ENCODE results near the gene RTBDN. TPM values are rescaled to one million over a fixed set of nuclear protein-coding genes. Genes with fewer than 3 reads are reported as not detected.

RTBDN gene
- total RNA-seq, 1 experiment from 2014 or later = 25.1 TPM

DNA sequence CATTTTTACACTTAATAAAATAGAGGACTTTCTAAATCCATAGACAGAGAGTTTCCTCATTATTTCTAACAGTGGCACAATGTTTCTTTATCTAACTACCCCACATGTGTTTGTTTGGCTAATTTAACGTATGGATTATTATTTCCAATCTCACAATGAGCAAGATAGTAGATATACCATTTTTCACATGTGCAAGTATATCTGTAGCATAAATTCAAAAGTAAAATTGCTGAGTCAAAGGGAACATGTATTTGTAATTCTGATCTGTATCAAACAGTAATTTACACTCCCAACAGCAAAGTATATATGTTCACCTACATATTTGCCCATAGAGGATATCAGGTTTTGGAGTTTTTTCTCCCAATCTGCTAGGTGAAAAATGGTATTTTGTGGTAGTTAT, 22.3 kb upstream of the RTBDN start:
- Histone ChIP-seq H3K27me3 (ENCODE audit: insufficient read depth, low read length) (no peaks in the 10 kb centered on the region), H3K4me2 (ENCODE audit: low read length) (no peak overlapping the region), H3K9me2 (ENCODE audit: insufficient read depth) (no peaks in the 10 kb centered on the region), H3K79me2 (ENCODE audit: insufficient read depth, low read length) (no peaks in the 10 kb centered on the region), H3K9ac (ENCODE audit: low read length) (no peak overlapping the region), H3K9me3 (ENCODE audit: control insufficient read depth in 1 of 2, insufficient read depth in 1 of 2, low read depth in 1 of 2, low read length in 2 of 2) (no peaks in the 10 kb centered on the region), H3K4me1 (ENCODE audit: control insufficient read depth in 1 of 2, insufficient read depth in 2 of 2, low read length in 2 of 2) (no peaks in the 10 kb centered on the region), H3K27ac (ENCODE audit: low read depth, low read length) (no peak overlapping the region), H2AFZ (ENCODE audit: low read depth, low read length, poor library complexity, severe bottlenecking) (no peak overlapping the region), H3K4me3 (replicated peaks in 1 of 2; ENCODE audit: low read depth in 1 of 2, low read length in 2 of 2) (no peak overlapping the region), H3K36me3 (ENCODE audit: control insufficient read depth in 1 of 2, insufficient read depth in 2 of 2, low read length in 2 of 2) (peaks cover 13 to 15% of the 10 kb centered on the region in 2 experiments; a peak in 3 of 4 replicates), H4K20me1 (ENCODE audit: insufficient read depth) (no peaks in the 10 kb centered on the region)
- ATAC-seq = no peak
- ChIA-PET CTCF (interaction anchor here (1.3 kb wide), 1 partner anchor 9 kb away, joined by 3 read pairs; no protein-coding TSS in a partner anchor), RAD21 (ENCODE audit: low non-redundant PET in 1 of 2, low total read pairs in 2 of 2, uncharacterized antibody in 2 of 2, unreplicated experiment in 2 of 2) (no interaction called here), POLR2A (interaction anchor here (0.7 kb wide), 1 partner anchor 22 kb away, joined by 3 read pairs; the partner anchor contains the start of gene RTBDN)
- BruUV-seq (replicated peaks) = no TSS peak
- intact Hi-C loops (cut with micrococcal nuclease) = no loop called here
- no peak for DNase-seq (ENCODE audit: low read depth, low spot score)
- no peak for TF ChIP-seq RAD21 (IDR thresholded peaks at IDR 0.05; ENCODE audit: low read depth)
- TF ChIP-seq ZBTB33 (IDR thresholded peaks at IDR 0.05; ENCODE audit: extremely low read depth, insufficient replicate concordance, low read length) = no peak
- TF ChIP-seq, protein P1, sequence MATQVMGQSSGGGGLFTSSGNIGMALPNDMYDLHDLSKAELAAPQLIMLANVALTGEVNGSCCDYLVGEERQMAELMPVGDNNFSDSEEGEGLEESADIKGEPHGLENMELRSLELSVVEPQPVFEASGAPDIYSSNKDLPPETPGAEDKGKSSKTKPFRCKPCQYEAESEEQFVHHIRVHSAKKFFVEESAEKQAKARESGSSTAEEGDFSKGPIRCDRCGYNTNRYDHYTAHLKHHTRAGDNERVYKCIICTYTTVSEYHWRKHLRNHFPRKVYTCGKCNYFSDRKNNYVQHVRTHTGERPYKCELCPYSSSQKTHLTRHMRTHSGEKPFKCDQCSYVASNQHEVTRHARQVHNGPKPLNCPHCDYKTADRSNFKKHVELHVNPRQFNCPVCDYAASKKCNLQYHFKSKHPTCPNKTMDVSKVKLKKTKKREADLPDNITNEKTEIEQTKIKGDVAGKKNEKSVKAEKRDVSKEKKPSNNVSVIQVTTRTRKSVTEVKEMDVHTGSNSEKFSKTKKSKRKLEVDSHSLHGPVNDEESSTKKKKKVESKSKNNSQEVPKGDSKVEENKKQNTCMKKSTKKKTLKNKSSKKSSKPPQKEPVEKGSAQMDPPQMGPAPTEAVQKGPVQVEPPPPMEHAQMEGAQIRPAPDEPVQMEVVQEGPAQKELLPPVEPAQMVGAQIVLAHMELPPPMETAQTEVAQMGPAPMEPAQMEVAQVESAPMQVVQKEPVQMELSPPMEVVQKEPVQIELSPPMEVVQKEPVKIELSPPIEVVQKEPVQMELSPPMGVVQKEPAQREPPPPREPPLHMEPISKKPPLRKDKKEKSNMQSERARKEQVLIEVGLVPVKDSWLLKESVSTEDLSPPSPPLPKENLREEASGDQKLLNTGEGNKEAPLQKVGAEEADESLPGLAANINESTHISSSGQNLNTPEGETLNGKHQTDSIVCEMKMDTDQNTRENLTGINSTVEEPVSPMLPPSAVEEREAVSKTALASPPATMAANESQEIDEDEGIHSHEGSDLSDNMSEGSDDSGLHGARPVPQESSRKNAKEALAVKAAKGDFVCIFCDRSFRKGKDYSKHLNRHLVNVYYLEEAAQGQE (IDR thresholded peaks at IDR 0.05; ENCODE audit: low read depth) = no peak

Measured in HCT116 (cell line).